ENCODE results near the gene MYO16. TPM values are rescaled to one million over a fixed set of nuclear protein-coding genes. Genes with fewer than 3 reads are reported as not detected.

Gene MYO16
- total and polyA plus RNA-seq, 4 experiments from 2014 or later, result 0.54 to 14.9 (median 6.3) TPM

- H3K4me1 Mint-ChIP-seq, result no peaks in the 10 kb centered on the region
- POLR2A ChIA-PET (ENCODE audit: partially characterized antibody), result no interaction called here
- H3K9me3 Mint-ChIP-seq, result peaks cover 0 to 16% (median 6%) of the 10 kb centered on the region in 8 donors
Observed at GRCh38 chr13:109255141-109255856, 625.9 kb downstream of the MYO16 start.

GRCh38 chr13:109256866-109257760 lies 627.7 kb downstream of the MYO16 start:
- DNase-seq, result no peak
- H3K27me3 ChIP-seq (ENCODE audit: insufficient read depth, low read length), result no peaks in the 10 kb centered on the region
- Mint-ChIP-seq H3K27ac (no peak overlapping the region), H3K4me3 (no peak overlapping the region), H3K4me1 (no peaks in the 10 kb centered on the region), H3K36me3 (no peaks in the 10 kb centered on the region), H3K27me3 (no peaks in the 10 kb centered on the region), H3K9me3 (peaks cover 0 to 16% (median 7%) of the 10 kb centered on the region in 8 donors)
- no peak overlapping the region for H3K27ac ChIP-seq (ENCODE audit: low read depth, low read length)
- intact Hi-C loops (cut with micrococcal nuclease), result no loop called here
- no peaks in the 10 kb centered on the region for H3K36me3 ChIP-seq (ENCODE audit: insufficient read depth, low read length)
- H3K4me1 ChIP-seq (ENCODE audit: insufficient read depth, low read length), result no peaks in the 10 kb centered on the region
- CTCF ChIA-PET (ENCODE audit: partially characterized antibody), result no interaction called here
- POLR2A ChIA-PET (ENCODE audit: partially characterized antibody), result no interaction called here
- no peaks in the 10 kb centered on the region for H3K9me3 ChIP-seq (ENCODE audit: control insufficient read depth in 1 of 2, low read length in 2 of 2)
- no peak overlapping the region for H3K4me3 ChIP-seq (ENCODE audit: low read length in 2 of 2)

More at GRCh38 chr13:109255141-109255856, 625.9 kb downstream of the MYO16 start:
- H3K4me1 ChIP-seq (ENCODE audit: insufficient read depth, low read length), result no peaks in the 10 kb centered on the region
- Mint-ChIP-seq H3K27me3 (no peaks in the 10 kb centered on the region), H3K4me3 (no peak overlapping the region), H3K27ac (no peak overlapping the region), H3K36me3 (no peaks in the 10 kb centered on the region)
- H3K36me3 ChIP-seq (ENCODE audit: insufficient read depth, low read length), result no peaks in the 10 kb centered on the region
- DNase-seq, result no peak
- H3K4me3 ChIP-seq (ENCODE audit: low read length in 2 of 2), result no peak overlapping the region
- intact Hi-C loops (cut with micrococcal nuclease), result no loop called here
- H3K9me3 ChIP-seq (ENCODE audit: control insufficient read depth in 1 of 2, low read length in 2 of 2), result no peaks in the 10 kb centered on the region
- CTCF ChIA-PET (ENCODE audit: partially characterized antibody), result no interaction called here
- no peaks in the 10 kb centered on the region for H3K27me3 ChIP-seq (ENCODE audit: insufficient read depth, low read length)
- H3K27ac ChIP-seq (ENCODE audit: low read depth, low read length), result no peak overlapping the region

Measured in CD4-positive, alpha-beta memory T cell (primary cell).